Peyer's patch (tissue), 4 donors: ENCODE measurements around the gene LRRTM2.

Source experiments
- POLR2A ChIP-seq, 2 donors: fragments of 450-650 bp; IDR thresholded peaks; one replicate each; pipeline ENCODE4 v1.5.1; 2017; ENCODE audit warnings: antibody characterized with exemption in 2 of 2, mild to moderate bottlenecking in 2 of 2, moderate library complexity in 2 of 2
- TF ChIP-seq, protein P1 (sequence below), 6 experiments: fragments of 450-650 bp in 4 of 6; fragments of 200-600 bp in 2 of 6; sonication (generic) in 1 of 6; IDR thresholded peaks; one replicate each; pipeline ENCODE4 v1.5.1; 2017 to 2019; ENCODE audit warnings: antibody characterized with exemption in 6 of 6, mild to moderate bottlenecking in 3 of 6, moderate library complexity in 1 of 6

GRCh38 chr5:138912093-138912492, 37.0 kb upstream of the LRRTM2 start:
- TF ChIP-seq, protein P1, sequence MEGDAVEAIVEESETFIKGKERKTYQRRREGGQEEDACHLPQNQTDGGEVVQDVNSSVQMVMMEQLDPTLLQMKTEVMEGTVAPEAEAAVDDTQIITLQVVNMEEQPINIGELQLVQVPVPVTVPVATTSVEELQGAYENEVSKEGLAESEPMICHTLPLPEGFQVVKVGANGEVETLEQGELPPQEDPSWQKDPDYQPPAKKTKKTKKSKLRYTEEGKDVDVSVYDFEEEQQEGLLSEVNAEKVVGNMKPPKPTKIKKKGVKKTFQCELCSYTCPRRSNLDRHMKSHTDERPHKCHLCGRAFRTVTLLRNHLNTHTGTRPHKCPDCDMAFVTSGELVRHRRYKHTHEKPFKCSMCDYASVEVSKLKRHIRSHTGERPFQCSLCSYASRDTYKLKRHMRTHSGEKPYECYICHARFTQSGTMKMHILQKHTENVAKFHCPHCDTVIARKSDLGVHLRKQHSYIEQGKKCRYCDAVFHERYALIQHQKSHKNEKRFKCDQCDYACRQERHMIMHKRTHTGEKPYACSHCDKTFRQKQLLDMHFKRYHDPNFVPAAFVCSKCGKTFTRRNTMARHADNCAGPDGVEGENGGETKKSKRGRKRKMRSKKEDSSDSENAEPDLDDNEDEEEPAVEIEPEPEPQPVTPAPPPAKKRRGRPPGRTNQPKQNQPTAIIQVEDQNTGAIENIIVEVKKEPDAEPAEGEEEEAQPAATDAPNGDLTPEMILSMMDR (IDR thresholded peaks at IDR 0.05) = no peak
- TF ChIP-seq POLR2A (IDR thresholded peaks at IDR 0.05) = no peak
